UCSD-AML1 (cell line): ENCODE data around the gene KDM6A.
"Not testable (repeated sequence)": the region's sequence is repeated elsewhere in the genome, so short reads cannot be mapped to it uniquely, and the experiment has no call there.

Experiments
- DNase-seq: peaks from one replicate; lab custom pipeline; 2025; ENCODE audit not compliant: unreplicated experiment; lab: John Stamatoyannopoulos, UW

The KDM6A gene

DNA sequence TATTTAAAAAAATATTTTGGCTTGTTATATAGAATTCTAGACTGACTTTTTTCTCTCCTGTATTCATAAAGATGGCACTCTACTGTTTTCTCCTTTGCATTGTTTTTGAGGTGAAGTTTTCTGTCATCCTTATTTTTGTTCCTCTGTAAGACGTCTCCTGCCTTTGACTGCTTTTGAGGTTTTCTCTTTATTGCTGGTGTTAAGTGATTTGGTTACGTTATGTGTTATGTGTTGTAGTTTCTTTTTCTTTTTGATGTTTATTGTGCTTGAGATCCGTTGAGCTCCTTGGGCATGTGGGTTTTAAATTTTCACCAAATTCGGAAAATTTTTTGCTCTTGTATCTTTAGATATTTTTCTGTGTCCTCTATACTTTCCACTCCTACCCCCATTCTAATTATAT is 50.0 kb downstream of the KDM6A start:
- DNase-seq, result no peak

DNA sequence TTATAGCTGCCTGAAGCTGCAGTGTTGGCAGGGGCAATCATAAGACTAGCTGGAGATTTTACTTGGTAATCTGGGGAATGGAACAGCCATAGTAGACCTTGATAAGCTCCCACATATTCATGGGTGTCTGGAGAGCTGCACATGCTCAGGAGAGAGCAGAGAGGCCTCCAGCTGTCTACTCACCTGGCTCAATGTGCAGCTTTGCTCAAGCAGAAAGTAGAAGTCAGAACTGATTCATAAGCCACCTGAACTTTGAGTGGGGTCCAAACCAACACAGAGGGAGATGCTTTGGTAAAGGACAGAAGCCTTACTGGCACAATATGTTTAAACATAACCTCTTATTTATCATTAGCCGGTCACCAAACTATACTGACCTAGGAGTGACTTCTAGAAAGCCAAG is 54.4 kb downstream of the KDM6A start:
- no peak for DNase-seq

DNA sequence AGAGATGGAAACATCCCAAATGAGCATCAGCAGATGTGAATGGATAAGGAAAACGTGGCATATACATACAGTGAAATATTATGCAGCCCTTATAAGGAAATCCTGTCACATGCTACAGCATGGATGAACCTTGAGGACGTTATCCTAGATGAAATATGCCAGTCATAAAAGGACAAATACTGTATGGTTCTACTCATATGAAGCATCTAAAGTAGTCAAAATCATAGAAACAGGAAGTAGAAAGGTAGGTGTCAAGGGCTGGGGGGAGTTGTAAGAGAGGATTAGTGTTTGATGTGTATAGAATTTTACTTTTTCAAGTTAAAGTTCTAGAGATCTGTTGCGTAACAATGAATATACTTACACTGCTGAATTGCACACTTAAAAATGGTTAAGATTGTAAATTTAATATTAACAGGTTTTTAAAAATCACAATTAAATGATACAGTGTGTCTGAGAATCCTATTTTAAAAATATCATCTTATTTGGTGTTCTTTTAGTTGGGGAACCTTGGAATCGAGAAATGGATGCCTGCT is 58.5 kb downstream of the KDM6A start:
- DNase-seq, result no peak

DNA sequence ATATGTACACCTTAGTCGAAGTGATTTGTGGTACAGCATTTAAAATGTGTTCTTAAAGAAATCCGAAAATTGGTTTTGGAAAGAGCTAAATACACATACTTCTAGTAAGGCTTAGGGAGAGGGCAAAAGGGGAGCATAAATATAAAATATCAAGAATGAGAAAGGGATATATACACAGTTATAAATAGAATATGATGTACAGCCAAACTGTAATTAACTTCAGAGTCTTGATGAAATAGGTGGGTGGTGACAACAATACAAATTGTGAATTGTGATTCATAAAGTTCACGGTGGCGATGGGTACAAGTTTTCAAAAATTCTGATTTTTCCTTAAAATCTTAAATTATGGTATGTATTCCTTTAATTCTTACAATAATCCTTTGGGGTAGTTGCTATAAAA is 62.2 kb downstream of the KDM6A start:
- DNase-seq, result no peak

GRCh38 chrX:44935640-44936039 is 62.7 kb downstream of the KDM6A start:
- no peak for DNase-seq

- no peak for DNase-seq
These were observed 64.6 kb downstream of the KDM6A start for GRCh38 chrX:44937606-44938005.

- DNase-seq, result no peak
These were observed 65.1 kb downstream of the KDM6A start for GRCh38 chrX:44938111-44938510.

GRCh38 chrX:44940541-44940940 is 67.6 kb downstream of the KDM6A start:
- DNase-seq, result not testable (repeated sequence)

DNA sequence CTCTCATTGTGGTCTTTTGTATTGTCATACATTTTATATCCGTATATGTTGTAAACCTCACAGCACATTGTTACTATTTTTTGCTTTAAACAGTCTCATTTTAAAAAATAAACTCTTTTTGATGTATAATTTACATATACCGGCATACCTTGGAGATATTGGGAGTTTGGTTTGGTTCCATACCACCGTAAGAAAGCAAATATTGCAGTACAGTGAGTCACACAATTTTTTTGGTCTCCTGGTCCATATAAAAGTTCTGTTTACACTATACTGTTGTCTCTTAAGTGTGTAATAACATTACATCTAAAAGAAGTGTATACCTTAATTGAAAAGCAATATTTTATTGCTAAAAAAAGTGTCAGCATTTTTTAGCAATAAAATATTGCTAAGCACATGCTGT is 70.0 kb downstream of the KDM6A start:
- no peak for DNase-seq

DNA sequence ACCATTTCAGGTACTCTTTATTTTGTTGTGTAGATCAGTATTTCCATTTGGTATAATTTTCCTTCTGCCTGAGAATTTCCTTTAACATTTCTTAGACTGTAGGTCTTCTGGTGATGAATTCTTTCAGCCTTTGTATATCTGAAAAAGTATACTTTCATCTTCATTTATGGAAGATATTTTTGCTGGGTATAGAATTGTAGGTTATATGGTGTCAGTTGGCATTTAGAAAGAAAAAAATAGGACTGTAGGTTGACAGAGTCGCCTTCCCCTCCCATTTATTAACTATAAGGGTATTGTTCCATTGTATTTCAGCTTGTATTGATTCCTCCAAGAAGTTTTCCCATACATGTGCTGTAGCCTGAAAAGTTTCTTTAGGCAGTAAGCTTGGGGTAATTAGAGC is 71.9 kb downstream of the KDM6A start:
- no peak for DNase-seq

DNA sequence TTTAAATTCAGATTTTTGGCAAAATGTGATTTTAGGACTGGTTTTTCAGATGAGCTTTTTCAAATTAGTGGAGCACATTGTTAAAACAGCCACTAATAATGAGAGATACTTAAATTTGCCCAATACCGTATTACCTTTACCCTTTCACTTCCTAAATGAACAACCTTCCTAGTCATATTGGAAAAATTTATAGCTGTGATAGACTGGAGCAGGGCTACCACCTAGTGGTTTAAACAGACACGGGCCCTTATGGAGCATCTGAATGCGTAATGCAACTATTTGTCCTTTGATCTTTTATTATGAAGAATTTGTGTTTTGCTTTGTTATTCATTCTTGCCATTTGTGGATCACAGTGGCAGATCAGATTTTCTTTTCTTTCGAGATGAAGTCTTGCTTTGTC is 72.7 kb downstream of the KDM6A start:
- no peak for DNase-seq

- DNase-seq, result no peak
These were observed 73.8 kb downstream of the KDM6A start for GRCh38 chrX:44946771-44947170.

DNA sequence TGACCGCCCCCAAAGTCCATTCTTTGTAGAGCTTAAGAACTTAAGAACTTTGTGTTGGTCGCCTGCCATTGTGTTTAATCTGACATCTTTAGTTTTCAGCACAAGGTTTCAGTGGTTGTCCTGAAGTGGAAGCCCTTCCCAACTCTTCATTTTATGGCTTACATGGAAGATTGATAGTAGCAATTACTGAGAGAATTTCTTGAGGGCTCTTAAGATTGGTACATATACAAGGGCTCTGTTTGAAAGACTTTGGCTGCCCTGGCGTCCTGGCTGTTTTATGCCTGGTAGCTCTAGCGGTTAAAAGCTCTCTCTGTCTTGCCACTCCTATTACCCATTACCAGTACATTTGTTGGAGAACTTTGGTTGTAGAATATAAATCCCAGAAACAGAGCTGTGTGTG is 75.0 kb downstream of the KDM6A start:
- no peak for DNase-seq

DNA sequence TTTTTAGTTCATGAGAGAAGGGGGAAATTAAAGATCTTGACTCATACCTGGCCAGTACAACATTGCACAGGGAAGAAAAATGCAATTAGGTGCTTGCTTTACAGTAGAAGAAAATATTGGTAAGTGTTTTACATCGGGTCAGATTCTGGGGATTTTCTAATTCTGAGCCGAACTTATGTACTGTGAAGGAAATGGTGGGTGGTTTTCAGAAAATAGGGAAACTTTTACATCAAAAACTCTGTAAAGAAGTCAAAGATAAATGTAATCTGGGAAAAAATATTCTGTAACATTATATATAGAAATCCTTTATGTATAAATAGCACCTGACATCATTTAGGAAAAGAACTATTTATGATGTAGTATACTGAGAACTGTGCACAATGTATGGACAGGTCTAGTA is 75.4 kb downstream of the KDM6A start:
- no peak for DNase-seq

GRCh38 chrX:44949125-44949524 is 76.1 kb downstream of the KDM6A start:
- no peak for DNase-seq

GRCh38 chrX:44950471-44951366 is 77.7 kb downstream of the KDM6A start:
- not testable (repeated sequence) for DNase-seq

DNA sequence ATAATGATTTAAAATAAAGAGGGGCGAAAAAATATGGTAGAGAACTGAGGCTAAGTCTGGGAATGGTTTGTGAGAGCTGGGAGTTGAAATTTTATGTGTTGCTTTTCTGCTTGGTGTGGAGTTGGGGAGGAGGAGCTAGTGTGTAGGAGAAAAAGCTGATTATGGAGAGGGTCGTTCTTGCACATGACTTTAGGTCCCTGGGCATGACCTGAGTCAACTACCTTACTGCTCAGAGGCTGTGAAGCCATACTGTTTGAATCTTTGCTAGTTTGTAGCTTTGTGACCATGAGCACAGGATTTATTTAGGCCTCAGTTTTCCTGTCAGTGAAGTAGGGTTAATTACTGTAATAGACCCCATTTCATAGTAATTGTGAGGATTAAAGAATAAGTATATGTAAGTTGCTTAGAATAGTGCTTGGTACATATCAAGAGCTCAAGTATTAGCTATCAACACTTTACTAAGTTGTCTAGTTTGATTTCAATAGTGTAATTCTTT is 78.6 kb downstream of the KDM6A start:
- DNase-seq, result no peak

- DNase-seq, result no peak
These were observed 79.5 kb downstream of the KDM6A start for GRCh38 chrX:44952329-44953027.

DNA sequence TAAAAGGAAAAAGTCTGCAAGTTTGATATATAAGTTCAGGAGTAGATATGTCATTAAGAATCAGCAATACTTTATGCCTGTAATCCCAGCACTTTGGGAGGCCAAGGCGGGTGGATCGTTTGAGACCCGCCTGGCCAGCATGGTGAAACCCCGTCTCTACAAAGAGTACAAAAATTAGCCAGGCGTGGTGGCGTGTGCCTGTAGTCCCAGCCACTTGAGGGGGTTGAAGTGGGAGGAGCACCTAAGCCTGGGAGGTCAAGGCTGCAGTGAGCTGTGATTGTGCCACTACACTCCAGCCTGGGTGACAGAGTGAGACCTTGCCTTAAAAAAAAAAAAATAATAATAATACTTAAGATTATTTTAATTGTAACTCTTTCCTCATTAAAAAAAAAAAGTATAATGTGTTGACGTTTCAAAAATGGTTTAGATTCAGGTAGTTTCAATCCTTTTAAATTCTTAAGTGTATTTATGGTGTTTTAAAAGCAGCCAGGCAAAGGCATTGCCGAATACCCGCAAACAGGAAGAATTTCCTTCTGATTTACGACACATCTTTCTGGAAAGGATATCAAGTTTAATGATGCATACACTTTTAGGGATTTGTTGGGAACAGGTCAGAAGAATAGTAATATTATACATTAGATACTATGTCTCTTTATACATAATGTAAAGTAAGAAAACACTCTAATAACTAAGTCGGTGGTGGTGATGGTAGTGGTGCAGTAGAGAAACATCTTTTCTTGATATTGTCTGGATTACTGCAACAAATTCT is 80.9 kb downstream of the KDM6A start:
- no peak for DNase-seq

GRCh38 chrX:44954562-44954961 is 81.6 kb downstream of the KDM6A start:
- DNase-seq, result no peak

GRCh38 chrX:44957848-44958247 is 84.9 kb downstream of the KDM6A start:
- no peak for DNase-seq
